SIG-M5 treated with dmso at 0.1 percent for 504 hours (cell line): Measurements from ENCODE around the gene SRPK1.
"Not testable (repeated sequence)": the region's sequence is repeated elsewhere in the genome, so short reads cannot be mapped to it uniquely, and the experiment has no call there.

Source experiments
- DNase-seq: peaks from one replicate; lab custom pipeline; 2025; ENCODE audit not compliant: unreplicated experiment; lab: John Stamatoyannopoulos, UW

SRPK1 gene

GRCh38 chr6:35931873-35932272, 11.0 kb upstream of the SRPK1 start:
- not testable (repeated sequence) for DNase-seq

GRCh38 chr6:35931120-35931561, 10.2 kb upstream of the SRPK1 start:
- DNase-seq: no peak

- DNase-seq: no peak
These were observed 8.7 kb upstream of the SRPK1 start for GRCh38 chr6:35929601-35930000.

GRCh38 chr6:35926509-35927215, 5.8 kb upstream of the SRPK1 start:
- DNase-seq: no peak

GRCh38 chr6:35925961-35926360, 5.1 kb upstream of the SRPK1 start:
- no peak for DNase-seq

GRCh38 chr6:35924146-35924545, 3.2 kb upstream of the SRPK1 start:
- DNase-seq: no peak

GRCh38 chr6:35922139-35922554, 1.2 kb upstream of the SRPK1 start:
- DNase-seq: no peak

GRCh38 chr6:35919827-35920751, 809 bp downstream of the SRPK1 start:
- DNase-seq: peak; percentile 41

- peak; percentile 67 for DNase-seq
These were observed 1.6 kb downstream of the SRPK1 start for GRCh38 chr6:35919085-35919826.

- not testable (repeated sequence) for DNase-seq
These were observed 4.0 kb downstream of the SRPK1 start for GRCh38 chr6:35916893-35917292.

- no peak for DNase-seq
These were observed 4.8 kb downstream of the SRPK1 start for GRCh38 chr6:35916056-35916455.

GRCh38 chr6:35914536-35914935, 6.4 kb downstream of the SRPK1 start:
- no peak for DNase-seq

GRCh38 chr6:35911871-35912653, 8.8 kb downstream of the SRPK1 start:
- no peak for DNase-seq

- DNase-seq: not testable (repeated sequence)
These were observed 11.3 kb downstream of the SRPK1 start for GRCh38 chr6:35909571-35909970.

- DNase-seq: not testable (repeated sequence)
These were observed 12.0 kb downstream of the SRPK1 start for GRCh38 chr6:35908753-35909401.

GRCh38 chr6:35907750-35908149, 13.1 kb downstream of the SRPK1 start:
- DNase-seq: no peak

GRCh38 chr6:35906499-35906846, 14.4 kb downstream of the SRPK1 start:
- no peak for DNase-seq

GRCh38 chr6:35905841-35906498, 14.9 kb downstream of the SRPK1 start:
- DNase-seq: no peak

- no peak for DNase-seq
These were observed 15.6 kb downstream of the SRPK1 start for GRCh38 chr6:35905141-35905785.
